Epidermal melanocyte (primary cell): ENCODE measurements around the gene HELB.

Experiments
- DNase-seq: peaks from one replicate; pipeline ENCODE4 v3.0.0; 2011; ENCODE audit warnings: low spot score; ENCODE audit not compliant: insufficient read length

Gene HELB

DNA sequence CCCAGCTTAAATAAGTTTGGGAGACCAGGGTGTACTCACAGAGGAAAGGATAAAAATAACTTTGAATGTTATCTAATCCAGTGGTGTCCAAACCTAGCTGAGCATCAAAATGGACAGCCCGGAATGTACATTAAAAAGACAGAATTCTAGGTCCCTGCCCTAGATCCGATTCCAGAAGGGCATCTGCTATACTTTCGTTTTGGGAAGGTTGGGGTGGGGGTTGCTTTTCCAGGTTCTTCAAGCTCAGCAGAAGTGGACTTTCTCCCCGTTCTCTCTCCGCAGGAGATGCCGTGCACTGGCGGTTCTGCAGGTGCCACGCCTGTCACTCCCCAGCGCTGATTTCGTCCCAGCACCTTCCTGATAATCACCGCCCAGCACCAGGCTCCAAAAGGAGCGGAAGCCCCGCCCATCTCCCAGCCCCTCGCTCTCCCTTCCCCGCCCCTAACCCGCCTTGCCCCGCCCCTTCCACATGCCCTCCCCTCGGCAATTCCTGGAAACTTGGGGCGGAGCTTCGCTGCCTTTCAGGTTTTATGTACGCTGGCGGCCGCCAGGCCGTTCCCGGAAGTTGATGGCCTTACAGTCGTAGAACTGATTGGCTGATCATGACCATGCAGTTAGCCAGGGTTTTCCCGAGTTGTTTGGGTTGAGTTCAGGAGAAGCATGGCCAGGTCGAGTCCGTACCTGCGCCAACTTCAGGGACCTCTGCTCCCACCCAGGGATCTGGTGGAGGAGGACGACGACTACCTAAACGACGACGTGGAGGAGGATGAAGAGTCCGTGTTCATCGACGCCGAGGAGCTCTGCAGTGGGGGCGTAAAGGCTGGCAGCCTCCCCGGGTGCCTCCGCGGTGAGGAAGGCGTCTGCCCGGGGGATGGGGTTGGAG lies at the start of gene HELB:
TSS of gene HELB (plus strand) at position 550 of the 883 bp plus-strand sequence. CDS start at position 661, 111 bp downstream.
- DNase-seq = peak; percentile 73

DNA sequence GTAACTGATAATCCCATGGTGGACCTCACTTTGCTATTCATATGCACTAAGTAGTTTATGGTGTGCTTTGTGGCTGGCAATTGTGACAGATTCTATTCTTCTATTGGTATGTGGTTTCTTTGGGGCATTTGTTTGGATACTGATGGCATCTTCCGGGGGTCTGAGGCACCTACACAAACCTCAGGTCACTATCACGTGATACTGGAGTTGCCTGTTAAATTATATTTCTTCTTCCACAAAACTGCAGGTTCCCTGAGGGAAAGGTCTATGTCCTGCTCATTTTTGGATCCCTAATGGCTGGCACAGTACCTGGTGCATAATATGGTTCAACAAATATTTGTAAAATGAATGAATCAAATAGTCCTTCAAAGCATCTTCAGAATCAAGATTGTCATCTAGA lies 49.5 kb upstream of the HELB start:
- DNase-seq = no peak

DNA sequence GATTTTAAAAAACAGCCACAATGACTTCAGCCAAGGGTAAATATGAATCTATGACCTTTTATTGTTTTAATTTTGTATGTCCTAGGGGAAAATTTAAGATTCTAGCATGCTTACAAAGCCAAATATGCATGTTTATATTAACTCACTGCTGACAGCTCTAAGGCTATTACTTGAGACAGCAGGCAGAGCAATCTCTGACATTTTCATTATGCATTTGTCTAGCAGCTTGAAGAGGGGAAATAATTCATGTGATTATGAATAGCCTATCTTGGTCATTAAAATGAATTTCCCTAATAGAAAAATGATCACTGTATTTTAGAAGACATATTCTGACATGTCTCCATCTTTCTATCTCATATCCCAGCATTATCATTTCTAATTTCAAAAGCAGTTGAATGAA lies 46.6 kb upstream of the HELB start:
- DNase-seq = no peak

DNA sequence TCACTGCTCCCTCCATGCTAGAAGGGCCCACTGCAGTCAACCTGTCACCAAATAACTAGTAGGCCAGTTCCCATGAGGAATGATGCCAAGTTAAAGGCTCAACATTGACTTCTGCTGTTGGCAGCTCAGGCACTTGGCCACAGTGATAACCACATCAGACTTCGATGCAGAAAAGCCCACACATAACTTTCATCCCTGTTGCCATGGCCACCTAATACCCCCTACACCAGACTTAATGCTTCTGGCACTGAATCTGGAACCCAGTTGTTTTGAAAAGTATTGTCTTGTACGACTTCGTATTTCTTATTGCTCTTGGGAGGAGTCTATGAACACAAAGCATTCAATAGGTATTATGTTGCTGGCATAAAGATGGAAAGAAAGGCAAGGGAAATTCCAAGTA lies 44.3 kb upstream of the HELB start:
- no peak for DNase-seq

DNA sequence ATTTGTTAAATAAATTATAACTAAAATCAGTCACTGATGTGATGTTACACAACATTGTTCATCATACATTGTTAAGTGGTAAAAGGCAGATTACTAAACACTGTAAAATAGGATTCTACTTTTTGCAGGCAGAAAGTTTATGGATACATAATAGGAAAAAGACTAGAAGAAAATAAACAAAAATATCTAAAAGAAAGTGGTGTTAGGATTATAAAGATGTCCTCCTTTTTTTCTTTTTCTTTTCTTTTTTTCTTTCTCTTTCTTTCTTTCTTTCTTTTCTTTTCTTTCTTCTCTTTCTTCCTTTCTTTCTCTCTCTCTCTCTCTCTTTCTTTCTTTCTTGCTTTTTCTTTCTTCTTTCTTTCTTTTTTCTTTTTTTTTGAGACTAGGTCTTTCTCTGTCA lies 39.6 kb upstream of the HELB start:
- DNase-seq = no peak

DNA sequence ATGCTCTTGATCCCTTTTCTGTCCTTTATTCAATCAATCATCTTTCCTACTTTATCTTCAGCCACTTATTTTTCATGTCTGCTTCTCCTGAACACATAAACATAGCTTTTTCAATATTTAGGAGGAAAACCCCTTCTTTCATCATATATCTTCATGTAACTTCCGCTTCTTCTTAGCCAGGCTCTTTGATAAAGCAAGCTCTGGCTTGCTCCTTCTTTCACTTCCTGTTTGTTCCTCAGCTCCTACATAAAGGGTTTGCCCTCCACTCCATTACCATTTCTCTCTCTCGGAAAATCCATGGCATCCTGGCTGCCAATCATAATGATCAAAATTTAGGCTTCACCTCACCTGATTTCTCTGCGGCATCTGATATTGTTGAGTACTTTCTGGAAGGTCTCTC lies 33.7 kb upstream of the HELB start:
- no peak for DNase-seq

DNA sequence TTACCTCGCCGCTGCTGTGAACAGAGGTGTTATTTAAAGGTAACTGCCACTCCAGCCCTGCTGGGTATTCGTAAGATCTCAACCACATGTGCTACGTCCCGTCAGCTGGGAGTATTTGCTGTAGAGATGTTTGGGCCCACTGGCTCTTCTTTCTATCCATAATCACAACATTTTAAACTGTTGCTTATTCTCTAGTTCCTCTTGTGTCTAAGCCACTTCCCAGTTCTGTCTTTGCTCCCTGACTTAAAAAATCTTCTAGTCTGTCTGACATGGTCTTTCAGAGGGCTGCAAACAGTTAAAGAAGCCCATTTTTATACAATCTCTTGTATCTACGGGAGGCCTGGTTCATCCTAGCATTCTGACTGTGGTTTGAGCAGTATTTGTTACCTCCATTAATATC lies 33.2 kb upstream of the HELB start:
- no peak for DNase-seq

DNA sequence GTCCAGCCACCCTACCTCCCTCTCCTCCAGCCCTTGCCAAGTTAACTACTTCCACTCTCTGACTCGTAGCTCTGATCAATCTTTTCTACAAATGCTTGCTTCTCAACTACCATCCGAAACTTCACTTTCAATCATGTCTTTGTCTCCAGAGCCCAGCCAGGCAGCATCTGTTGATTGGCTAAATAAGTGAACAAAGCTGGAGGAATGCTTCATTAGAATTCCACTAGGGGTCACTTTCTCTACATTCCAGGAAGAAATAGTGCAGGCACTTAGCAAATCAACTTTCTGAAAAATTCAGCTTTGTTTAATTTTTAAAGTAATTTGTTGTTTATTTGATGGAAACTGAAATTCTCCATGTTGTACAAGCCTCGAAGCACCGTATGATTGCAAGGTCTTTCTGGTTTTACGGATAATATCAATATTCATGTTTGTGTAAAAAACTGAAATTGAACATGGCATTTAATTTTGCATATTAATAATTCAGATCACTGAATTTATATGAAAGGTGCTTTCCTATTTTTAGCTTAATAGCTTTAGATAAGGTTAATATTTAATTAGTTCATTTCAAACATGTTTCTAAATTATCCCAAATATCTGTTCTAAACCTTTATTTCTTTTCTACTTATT lies 32.4 kb upstream of the HELB start:
- DNase-seq = peak; percentile 74

DNA sequence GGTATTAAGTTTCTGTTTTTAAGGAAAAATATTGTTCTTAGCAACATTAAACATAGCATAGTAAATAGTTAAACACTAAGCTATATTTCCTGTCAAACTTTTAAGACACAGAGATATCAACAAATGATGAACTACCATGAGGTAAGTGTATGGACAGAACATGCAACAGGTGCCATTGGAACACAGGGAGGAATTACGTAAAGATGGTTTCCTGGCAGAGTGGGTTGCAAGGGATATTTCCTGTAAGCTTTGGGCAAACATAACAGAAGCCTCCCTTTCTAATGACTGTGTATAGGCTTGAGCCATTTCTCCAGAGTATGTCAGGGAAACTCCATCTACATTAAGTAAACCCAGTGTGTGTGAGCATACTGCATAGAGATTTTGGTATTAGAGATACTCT lies 31.7 kb upstream of the HELB start:
- DNase-seq = no peak

DNA sequence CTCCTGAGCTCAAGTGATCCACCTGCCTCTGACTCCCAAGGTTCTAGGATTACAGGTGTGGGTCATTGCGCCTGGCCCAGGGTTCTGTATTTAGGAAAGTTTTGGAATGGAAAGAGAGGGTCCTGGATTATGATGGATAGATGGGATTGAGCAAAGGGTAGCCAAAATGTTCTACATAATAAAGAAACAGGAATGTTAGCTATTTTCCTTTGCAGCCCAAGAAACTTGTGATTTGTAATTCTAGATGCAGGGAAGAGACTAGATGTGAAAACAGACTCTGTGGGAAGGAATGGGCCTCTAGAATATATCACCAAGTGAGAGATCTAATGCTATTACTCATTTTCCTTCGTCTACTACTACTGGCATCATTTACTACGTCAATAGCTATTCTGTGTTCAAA lies 29.6 kb upstream of the HELB start:
- DNase-seq = no peak

DNA sequence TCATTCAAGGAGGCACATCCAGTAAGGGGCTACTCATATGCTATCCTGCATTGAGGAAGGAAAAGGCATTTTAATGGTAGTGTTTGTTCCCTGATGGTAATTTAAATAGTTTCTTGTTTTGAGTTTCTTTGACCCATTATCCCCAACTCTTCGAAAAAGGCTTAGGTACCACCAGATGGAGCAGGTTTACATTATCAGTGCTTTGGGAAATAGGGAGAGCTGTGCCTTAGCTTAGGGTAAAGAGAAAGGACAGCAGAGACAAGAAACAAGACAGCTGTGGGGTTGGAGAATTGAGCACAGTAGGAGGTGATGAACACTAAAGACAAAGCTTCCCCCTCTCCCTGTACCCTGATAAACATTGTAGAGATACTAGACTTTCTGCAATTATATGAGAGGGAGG lies 29.1 kb upstream of the HELB start:
- DNase-seq = no peak

DNA sequence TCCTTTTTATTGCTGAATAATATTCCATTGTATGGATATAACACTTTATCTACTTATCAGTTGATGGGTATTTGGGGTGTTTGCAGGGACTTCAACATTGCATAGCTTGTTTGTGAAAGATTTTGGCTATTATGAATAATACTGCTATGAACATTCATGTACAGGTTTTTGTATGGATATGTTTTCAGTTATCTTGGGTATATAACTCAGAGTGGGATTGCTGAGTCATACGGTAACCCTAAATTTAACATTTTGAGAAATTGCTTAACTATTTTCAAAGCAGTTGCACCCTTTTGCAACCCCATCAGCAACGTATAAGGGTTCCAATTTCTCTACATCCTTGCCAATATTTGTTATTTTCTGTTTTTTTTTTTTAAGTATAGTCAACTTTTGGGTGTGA lies 27.3 kb upstream of the HELB start:
- no peak for DNase-seq

DNA sequence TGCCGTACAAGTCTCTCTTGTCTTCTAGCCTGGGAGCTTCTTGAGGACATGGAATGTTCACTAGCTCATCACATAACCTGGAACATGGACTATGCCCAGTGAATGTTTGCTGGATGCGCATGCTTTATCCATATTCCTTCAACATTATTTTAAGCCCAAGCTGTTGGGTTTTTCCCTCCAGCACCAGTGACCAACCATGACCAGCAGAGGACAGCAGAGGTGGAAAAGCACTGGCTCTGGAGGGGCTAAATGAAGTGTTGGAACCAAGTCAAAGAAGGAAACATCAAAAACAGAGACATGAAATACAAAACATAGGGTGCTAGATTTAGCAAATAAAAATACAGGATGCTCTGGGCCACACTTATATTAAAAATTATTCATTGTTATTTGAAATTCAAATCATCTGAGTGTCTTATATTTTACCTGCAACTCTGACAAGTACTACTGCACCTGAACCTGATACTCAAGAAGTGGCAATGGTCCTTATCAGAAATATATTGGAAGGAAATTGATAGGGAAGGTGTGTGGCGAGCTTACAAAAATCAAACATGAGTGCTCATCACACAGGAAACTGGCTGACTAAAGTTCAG lies 23.1 kb upstream of the HELB start:
- no peak for DNase-seq

DNA sequence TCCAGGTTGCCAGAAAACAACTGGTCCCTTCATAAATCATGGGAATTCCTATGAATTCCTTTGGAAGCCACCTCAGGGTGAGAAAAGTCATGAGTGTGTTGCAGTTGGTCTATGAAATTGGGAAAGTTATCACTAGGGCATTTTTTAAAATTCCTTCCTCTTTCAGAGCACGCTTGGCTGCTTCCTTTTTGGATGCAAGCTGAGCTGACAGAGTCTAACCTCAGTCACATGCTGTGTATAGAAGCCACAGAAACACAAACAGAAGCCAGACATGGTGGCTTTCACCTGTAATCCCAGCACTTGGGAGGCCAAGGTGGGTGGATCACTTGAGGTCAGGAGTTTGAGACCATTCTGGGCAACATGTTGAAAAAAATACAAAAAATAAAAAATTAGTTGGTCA lies 21.7 kb upstream of the HELB start:
- DNase-seq = no peak

DNA sequence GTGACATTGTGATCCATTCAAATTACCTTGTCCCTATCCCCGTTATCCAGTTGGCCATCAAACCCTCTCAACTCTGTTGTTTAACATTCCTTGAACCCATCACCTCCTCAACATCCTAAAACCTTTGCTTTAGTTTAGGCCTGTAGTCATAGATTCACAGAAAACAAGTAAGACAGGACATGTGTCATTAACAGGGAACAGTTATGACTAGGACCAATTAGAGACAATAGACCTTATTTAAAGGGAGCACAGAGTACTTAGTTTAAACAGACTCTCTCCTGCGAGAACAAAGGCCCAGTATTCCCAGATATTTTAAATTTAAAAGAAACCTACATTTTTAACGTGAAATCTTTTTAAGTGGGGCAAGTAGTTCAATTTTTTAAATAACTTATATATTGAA lies 20.0 kb upstream of the HELB start:
- no peak for DNase-seq

DNA sequence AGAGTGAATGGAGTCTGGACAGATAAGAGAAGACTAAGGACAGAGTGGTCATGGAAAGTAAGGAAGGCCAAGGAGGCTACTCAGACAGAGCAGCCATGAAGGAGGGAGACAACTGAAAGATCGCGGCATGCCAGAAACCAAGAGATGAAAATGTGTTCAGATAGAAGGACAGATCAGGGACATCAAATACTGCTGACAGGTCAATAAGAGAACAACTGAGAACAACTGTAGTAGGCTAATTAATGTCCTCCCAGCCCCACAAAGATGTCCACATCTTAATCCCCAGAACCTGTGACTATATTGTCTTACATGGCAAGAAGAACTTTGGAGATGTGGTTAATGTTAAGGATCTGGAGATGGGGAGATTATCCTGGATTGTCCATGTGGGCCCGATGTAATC lies 15.0 kb upstream of the HELB start:
- DNase-seq = no peak

DNA sequence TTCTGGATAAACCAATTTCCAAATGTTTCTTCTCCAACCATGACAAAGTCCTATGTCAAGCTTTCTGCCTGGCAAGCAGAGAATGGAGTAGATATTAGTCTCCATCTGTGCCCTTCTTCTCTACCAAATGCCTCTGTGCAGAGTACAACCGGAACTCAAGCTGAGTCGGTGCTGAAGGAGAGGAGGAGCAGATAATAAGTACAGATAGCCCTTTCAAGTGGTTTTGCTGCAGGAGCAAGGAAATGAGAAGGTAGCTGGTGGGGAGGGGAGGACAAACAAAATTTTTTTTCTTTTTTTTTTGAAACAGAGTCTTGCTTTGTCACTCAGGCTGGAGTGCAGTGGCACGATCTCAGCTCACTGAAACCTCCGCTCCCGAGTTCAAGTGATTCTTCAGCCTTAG lies 14.2 kb upstream of the HELB start:
- DNase-seq = no peak

DNA sequence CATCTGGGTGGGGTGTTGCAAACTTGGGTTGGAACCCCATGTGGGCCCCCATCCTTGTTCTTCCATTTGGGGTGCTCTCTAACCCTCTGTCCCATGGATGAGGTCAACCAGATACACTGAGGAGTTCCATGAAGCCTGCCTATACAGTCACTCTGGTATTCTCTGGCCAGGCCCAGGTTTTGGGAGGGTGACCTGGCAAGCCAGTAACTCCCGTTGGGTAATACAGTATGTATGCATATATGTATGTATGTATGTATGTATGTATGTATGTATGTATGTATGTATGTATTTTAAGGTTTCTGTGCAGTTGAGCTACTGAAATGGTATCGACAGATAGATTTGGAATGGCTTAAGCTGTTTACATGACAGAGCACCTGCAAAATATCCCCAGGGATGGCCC lies 12.8 kb upstream of the HELB start:
- DNase-seq = no peak

DNA sequence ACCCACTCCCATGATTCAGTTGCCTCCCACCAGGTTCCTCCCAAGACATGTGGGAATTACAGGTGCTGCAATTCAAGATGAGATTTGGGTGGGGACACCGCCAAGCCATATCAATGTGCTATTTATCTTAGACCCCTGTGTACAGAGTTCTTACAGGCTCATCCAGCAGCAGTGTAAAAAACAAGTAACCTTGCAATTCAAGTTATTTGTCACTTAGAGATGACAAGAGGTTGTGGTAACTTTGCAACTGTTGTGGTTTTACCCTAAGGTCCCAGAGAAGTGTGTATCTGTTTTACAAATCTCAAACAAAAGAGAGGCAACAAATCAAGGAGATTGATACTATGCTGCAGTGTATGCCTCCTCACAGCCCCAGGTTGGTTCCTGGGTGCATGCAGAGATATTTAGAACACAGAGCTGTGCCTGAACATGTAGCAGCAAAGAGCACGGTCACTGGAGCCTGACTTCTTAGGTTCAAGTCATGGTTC lies 11.5 kb upstream of the HELB start:
- no peak for DNase-seq

DNA sequence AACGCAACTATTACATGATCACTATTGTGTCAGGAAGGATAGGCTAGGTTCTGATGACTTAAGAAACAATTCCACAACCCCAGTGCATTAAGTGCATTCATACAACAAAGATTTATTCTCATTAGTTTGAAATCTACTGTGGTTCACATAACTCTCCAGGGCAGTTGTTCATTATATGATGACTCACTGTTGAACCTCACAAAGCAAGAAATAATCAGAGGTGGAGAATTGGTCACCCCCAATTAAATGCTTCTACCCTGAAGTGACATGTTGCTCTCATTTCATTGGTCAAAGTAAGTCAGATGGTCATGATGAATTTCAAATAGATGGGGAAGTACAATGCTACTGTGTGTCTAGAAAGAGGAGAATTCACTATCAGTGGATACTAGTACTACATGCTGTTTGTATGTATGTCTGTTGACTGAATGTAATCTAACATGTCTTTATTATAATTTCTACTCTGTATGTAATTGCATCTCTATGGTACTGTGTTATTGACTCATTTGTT lies 6.1 kb upstream of the HELB start:
- no peak for DNase-seq

DNA sequence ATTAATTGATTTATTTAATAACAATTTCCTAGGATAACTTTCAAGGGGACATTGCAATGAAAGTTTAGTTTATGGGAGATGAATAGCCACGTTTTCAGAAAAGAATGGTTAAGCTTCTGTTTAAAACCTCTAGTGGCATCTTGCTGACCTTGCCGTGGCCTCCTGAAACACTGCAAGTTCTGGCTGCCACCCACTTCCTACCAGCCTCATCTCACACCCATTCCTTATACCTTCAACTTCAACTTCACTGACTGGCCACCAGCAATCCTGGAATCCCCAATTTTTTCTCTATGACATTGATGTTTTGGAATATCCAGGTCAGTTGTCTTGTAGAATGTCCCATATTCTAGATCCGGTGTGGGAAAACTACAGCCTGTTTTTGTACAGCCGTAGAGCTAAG lies 5.2 kb upstream of the HELB start:
- DNase-seq = no peak

DNA sequence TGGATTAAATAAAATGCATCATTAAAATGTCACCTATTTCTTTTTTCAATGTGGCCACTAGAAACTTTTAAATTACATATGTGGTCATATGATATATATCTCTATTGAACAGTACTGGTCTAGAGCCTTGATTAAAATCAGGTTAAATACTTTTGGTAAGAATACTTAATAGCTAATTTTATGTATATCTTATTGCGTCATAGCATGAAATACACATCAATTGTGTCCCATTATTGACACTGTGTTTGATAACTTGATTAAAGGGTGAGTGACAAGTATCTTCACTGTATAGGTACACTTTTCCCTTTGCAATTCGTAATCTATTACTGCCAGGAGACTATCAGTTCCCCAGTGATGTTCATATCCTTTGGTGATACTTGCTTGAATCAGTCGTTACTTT lies 4.4 kb upstream of the HELB start:
- DNase-seq = no peak

DNA sequence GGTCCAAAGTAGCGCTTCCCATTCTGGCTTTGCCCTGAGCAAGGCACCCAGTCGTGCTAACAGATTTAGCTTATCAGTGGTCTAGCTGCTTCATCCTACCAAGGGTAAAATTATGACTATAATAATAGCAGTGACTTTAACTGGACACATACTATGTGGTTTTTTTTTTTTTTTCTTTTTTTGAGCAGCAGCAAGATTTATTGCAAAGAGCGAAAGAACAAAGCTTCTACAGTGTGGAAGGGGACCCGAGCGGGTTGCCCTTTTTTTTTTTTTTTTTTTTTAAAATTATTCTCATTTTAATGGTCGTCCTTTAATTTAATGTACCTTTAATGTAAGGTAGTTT lies 505 bp downstream of the HELB start:
- DNase-seq = no peak
